ENCODE measurements around the gene POLR2F. TPM values are rescaled to one million over a fixed set of nuclear protein-coding genes. Genes with fewer than 3 reads are reported as not detected.

POLR2F gene
- total RNA-seq, 1 donor from 2014 or later: 23.5 TPM

GRCh38 chr22:38016182-38017151 lies 63.0 kb downstream of the POLR2F start:
- Histone ChIP-seq H3K27me3 (ENCODE audit: control insufficient read depth in 3 of 3, insufficient read depth in 3 of 3, low read length in 3 of 3) (no peaks in the 10 kb centered on the region), H3K9me3 (ENCODE audit: control insufficient read depth in 3 of 3, low read length in 3 of 3) (no peaks in the 10 kb centered on the region), H3K9ac (ENCODE audit: low read depth in 1 of 3, low read length in 3 of 3) (peak overlapping the region in 1 of 3 donors; percentile 45), H3K4me3 (ENCODE audit: low read length in 3 of 3) (no peak overlapping the region), H3K36me3 (ENCODE audit: control insufficient read depth in 3 of 3, insufficient read depth in 3 of 3, low read length in 3 of 3) (no peaks in the 10 kb centered on the region), H3K4me1 (ENCODE audit: control insufficient read depth in 3 of 3, insufficient read depth in 3 of 3, low read length in 3 of 3) (peaks cover 11 to 12% (median 11%) of the 10 kb centered on the region in 3 donors), H3K27ac (ENCODE audit: low read depth, low read length) (no peak overlapping the region)

GRCh38 chr22:38017272-38017920 lies 63.9 kb downstream of the POLR2F start:
- H3K9ac ChIP-seq (ENCODE audit: low read depth in 1 of 3, low read length in 3 of 3): peak overlapping the region in 1 of 3 donors; percentile 30
- no peaks in the 10 kb centered on the region for H3K36me3 ChIP-seq (ENCODE audit: control insufficient read depth in 3 of 3, insufficient read depth in 3 of 3, low read length in 3 of 3)
- no peak overlapping the region for H3K27ac ChIP-seq (ENCODE audit: low read depth, low read length)
- peaks cover 11 to 12% (median 11%) of the 10 kb centered on the region in 3 donors for H3K4me1 ChIP-seq (ENCODE audit: control insufficient read depth in 3 of 3, insufficient read depth in 3 of 3, low read length in 3 of 3)
- no peaks in the 10 kb centered on the region for H3K9me3 ChIP-seq (ENCODE audit: control insufficient read depth in 3 of 3, low read length in 3 of 3)
- no peak overlapping the region for H3K4me3 ChIP-seq (ENCODE audit: low read length in 3 of 3)
- H3K27me3 ChIP-seq (ENCODE audit: control insufficient read depth in 3 of 3, insufficient read depth in 3 of 3, low read length in 3 of 3): no peaks in the 10 kb centered on the region

DNA sequence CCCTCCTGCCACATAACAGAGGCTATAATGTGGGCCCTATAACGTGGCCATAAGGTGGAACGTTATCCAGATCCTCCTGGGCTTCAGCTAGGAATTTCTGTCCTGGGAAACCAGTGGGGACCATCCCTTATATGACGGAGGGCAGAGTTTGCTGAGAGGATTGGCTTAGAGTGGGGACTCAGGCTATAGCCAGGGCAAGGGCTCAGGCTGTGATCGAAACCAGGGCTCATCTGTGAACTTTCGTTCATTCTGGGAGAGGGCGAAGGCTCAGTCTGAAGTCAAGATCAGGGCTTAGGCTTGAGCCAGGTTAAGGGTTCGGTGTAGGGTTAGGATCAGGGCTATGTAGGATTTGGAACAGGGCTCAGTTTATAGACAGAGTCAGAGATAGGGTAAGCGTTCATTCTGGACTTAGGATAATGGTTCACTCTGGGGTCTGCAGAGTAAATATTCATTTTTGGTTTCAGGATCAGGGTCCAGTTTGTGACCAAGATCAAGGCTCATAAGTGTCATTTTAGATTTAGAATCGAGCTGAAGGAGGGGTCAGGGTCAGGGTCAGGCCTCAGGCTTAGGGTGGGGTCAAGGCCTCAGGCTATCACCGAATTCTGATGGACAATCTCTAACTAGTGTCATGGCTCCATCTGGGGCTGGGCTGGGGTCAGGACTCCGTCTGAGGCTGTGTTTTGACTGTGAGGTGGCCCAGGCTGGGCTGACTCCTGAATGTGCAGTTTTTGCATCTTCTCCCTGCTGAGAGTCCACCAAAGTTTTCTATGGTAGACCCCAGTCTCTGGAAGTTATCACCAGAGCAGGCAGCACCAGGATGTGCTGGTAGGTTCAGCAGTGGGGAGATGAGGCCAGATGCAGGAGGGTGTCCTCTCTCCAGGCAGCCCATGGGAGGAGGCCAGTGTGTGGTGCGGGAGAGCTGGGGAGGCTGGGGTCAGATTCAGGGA lies 64.7 kb downstream of the POLR2F start:
- Histone ChIP-seq H3K9me3 (ENCODE audit: control insufficient read depth in 3 of 3, low read length in 3 of 3) (no peaks in the 10 kb centered on the region), H3K4me1 (ENCODE audit: control insufficient read depth in 3 of 3, insufficient read depth in 3 of 3, low read length in 3 of 3) (peaks cover 11 to 12% (median 11%) of the 10 kb centered on the region in 3 donors), H3K9ac (ENCODE audit: low read depth in 1 of 3, low read length in 3 of 3) (peak overlapping the region in 2 of 3 donors; percentile 8 to 30), H3K27ac (ENCODE audit: low read depth, low read length) (no peak overlapping the region), H3K4me3 (ENCODE audit: low read length in 3 of 3) (no peak overlapping the region), H3K36me3 (ENCODE audit: control insufficient read depth in 3 of 3, insufficient read depth in 3 of 3, low read length in 3 of 3) (no peaks in the 10 kb centered on the region), H3K27me3 (ENCODE audit: control insufficient read depth in 3 of 3, insufficient read depth in 3 of 3, low read length in 3 of 3) (no peaks in the 10 kb centered on the region)

Other genes starting within 250 kb of the POLR2F start
- gene GCAT, start 145.8 kb upstream of the POLR2F start, total RNA-seq: 9.9 TPM
- not detected for gene GALR3, start 130.3 kb upstream of the POLR2F start, total RNA-seq
- 3.7 TPM for gene ANKRD54, start 109.4 kb upstream of the POLR2F start, total RNA-seq
- gene EIF3L, start 104.3 kb upstream of the POLR2F start, total RNA-seq: 706 TPM
- 11.0 TPM for gene MICALL1, start 47.4 kb upstream of the POLR2F start, total RNA-seq
- gene C22orf23, start 98 bp upstream of the POLR2F start, total RNA-seq: 0.52 TPM
- gene SOX10, start 30.9 kb downstream of the POLR2F start, total RNA-seq: 4.2 TPM
- 8.9 TPM for gene PICK1, start 103.7 kb downstream of the POLR2F start, total RNA-seq
- gene SLC16A8, start 130.5 kb downstream of the POLR2F start, total RNA-seq: 1.0 TPM
- not detected for gene BAIAP2L2, start 157.0 kb downstream of the POLR2F start, total RNA-seq
- 14.1 TPM for gene PLA2G6, start 228.1 kb downstream of the POLR2F start, total RNA-seq
- gene MAFF, start 248.3 kb downstream of the POLR2F start, total RNA-seq: 4.2 TPM

Data from skeletal muscle tissue (tissue), 4 donors.